Retinal pigment epithelial cell (primary cell): ENCODE measurements around the gene GNG14.
"Not testable (repeated sequence)": the region's sequence is repeated elsewhere in the genome, so short reads cannot be mapped to it uniquely, and the experiment has no call there.

Experiments
- DNase-seq: peaks from one replicate; pipeline ENCODE4 v3.0.0-alpha.2; 2010; ENCODE audit warnings: low read depth
- H3K4me3 ChIP-seq: 2 replicates; pipeline ENCODE4 v1.5.1; 2011; ENCODE audit warnings: mild to moderate bottlenecking, low read length, control low read depth, moderate library complexity
- TF ChIP-seq, protein P1 (sequence below): conservative IDR thresholded peaks from 2 replicates; pipeline ENCODE4 v1.5.1; 2011; ENCODE audit warnings: low read depth, low read length, control low read depth, inconsistent platforms

Gene GNG14

DNA sequence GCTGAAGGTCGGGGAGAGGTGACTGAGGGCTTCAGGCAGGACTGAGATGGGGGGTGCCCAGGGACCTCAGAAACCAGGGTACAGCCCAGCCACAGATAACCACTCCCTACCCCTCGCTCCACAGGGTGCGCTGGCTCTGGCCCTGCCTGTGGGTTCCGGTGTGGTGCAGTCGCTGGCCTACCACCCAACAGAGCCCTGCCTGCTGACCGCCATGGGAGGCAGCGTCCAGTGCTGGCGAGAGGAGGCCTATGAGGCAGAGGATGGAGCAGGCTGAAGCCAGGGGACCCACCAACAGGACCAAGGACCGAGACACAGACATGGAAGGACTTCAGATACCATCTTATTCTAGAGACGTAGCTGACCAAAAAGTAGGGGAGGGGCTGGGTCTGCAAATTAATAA, 12.4 kb upstream of the GNG14 start:
- H3K4me3 ChIP-seq, result no peak overlapping the region
- TF ChIP-seq, protein P1, sequence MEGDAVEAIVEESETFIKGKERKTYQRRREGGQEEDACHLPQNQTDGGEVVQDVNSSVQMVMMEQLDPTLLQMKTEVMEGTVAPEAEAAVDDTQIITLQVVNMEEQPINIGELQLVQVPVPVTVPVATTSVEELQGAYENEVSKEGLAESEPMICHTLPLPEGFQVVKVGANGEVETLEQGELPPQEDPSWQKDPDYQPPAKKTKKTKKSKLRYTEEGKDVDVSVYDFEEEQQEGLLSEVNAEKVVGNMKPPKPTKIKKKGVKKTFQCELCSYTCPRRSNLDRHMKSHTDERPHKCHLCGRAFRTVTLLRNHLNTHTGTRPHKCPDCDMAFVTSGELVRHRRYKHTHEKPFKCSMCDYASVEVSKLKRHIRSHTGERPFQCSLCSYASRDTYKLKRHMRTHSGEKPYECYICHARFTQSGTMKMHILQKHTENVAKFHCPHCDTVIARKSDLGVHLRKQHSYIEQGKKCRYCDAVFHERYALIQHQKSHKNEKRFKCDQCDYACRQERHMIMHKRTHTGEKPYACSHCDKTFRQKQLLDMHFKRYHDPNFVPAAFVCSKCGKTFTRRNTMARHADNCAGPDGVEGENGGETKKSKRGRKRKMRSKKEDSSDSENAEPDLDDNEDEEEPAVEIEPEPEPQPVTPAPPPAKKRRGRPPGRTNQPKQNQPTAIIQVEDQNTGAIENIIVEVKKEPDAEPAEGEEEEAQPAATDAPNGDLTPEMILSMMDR, result no peak
- DNase-seq, result no peak

DNA sequence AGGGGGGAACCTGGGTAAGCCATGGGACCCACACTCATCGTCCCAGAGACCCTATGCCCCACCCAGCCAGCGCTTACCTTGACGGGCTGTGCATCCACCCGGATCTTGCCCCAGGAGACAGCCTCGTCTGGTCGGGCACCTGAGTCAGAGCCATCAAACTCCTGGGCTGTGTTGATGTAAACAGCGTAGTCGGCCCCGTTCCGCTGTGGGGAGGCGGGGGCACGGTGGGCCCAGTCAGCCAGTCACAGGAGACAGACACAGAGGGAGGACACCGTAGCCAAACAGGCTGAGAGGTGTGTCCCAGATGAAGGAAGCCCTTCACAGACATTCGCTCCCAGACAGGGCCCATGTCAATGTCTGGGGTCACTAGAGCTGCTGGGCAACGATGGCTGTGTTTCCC, 11.9 kb upstream of the GNG14 start:
- no peak overlapping the region for H3K4me3 ChIP-seq
- no peak for DNase-seq
- TF ChIP-seq, protein P1, result no peak

DNA sequence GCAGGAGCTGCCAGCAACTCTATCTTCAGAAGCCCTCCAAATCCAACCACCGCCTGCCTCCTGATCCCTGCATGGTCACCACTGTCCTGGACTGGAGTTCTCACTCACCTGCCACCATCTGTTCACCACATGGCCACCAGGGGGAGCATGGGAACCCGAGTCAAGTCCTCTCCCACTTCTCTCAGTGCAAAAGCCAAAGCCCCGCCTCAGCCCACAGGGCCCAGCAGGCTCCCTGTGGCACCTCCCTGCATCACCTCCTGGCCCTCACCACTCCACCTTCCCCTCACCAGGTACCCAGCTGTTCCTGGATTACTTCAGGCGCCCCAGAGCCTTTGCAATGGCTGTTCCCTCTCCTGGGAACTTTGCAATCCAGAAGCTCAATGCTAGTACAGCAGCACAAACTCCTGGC, 11.4 kb upstream of the GNG14 start:
- TF ChIP-seq, protein P1, result peak; percentile 92

DNA sequence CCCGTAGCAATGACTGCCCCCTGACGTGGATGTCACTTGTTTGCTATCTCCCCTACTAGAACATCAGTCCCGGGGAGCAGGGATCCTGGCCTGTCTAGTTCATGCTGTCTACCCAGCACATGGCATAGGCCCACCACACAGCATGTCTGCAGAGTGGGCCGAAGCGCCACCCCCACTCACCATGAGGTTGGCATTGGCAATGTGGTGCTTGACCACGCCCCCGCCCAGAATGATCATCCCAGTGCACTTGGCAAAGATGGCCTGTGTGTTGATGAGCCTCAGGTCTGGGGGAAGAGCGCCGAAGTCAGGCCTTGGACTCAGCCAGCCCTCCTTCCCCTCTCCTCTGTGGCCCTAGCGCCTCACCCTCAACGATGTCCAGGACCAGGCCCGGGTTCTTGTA, 10.9 kb upstream of the GNG14 start:
- no peak for DNase-seq
- no peak overlapping the region for H3K4me3 ChIP-seq
- TF ChIP-seq, protein P1, result no peak

More for the DNA sequence above, 11.4 kb upstream of the GNG14 start:
- DNase-seq, result no peak
- no peak overlapping the region for H3K4me3 ChIP-seq

DNA sequence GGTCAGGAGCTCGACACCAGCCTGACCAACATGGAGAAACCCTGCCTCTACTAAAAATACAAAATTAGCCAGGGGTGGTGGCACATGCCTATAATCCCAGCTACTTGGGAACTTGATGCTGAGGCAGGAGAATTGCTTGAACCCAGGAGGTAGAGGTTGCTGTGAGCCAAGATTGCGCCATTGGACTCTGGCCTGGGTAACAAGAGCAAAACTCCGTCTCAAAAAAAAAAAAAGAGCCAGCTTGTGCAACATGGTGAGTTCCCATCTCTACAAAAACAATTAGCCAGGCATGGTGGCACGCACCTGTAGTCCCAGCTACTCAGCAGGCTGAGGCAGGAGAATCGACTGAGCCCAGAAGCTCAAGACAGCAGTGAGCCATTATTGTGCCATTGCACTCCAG, 9.8 kb upstream of the GNG14 start:
- not testable (repeated sequence) for H3K4me3 ChIP-seq, DNase-seq

DNA sequence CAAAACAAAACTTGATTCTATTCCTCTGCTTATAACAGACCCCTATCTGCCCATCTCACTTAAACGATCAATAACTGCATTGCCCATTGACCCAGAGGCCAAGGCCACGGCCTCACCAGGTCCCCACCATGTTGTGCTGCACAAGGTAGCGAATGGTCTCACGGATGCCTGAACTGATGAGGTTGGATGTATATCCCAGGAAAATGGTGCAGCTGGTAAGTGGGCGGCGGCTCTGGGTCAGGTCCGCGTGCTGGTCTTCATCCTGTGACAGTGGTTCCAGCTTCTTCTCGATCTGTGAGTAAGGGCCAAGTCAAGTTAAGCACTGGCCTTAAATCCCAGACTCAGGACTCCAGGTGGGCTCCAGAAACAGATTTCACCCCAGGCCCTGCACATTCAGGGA, 7.8 kb upstream of the GNG14 start:
- no peak for DNase-seq
- H3K4me3 ChIP-seq, result no peak overlapping the region
- TF ChIP-seq, protein P1, result no peak

DNA sequence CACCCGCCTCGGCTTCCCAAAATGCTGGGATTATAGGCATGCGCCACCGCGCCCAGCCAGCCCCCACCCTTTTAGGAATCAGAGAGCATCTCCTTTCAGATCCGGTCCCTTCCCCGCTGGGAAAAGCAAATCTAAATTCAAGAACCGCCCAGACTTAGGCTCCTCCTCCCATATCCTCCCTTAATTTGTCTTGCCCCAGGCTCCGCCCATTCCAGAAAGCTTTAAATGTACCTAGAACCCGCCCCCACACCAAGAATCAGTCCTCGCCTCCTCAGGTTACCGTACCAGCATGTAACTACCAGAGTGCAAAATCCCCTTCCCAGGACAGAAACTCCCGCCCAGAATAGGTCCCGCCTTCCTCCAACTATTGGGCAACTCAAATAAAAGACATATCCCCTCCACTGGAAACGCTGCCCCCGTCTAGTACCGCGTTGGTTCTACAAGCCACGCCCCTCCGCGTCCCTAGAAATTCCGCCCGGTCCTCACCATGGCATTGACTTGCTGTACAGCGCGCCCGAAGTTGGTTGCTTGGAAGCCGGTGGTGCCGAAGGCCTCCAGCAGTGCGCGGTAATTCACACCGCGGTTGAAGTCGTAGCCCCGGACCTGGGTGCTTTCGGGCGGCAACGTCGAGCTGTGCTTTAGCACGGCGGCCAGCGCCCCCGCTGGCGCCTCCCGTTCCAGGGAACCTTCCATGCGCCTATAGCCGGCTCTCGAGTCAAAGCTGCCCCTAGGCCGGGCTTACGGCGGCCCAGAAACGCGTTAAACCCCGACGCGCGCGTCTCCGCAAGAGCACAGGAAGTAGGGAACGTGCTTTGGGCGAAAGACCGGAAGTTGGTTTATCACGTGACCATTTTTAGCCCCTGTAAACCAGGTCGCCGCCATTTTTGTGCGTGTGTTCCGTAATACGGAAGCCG, 6.5 kb upstream of the GNG14 start, which contains the start of gene DHPS:
TSS of gene DHPS (minus strand) at position 807 of the 914 bp plus-strand sequence. CDS start at position 693, 114 bp downstream.
- peak; percentile 94 for DNase-seq
- TF ChIP-seq, protein P1, result peak; percentile 3
- H3K4me3 ChIP-seq, result peak within 1 kb of the TSS; percentile 93
